UCSD-AML1 (cell line): Measurements from ENCODE around the gene TSC22D4.

ENCODE experiments used
- DNase-seq: peaks from one replicate; lab custom pipeline; 2025; ENCODE audit not compliant: unreplicated experiment; lab: John Stamatoyannopoulos, UW

TSC22D4 gene

GRCh38 chr7:100493476-100494264, 14.7 kb upstream of the TSC22D4 start:
- DNase-seq, result peak; percentile 37

GRCh38 chr7:100492738-100493475, 13.9 kb upstream of the TSC22D4 start:
- DNase-seq, result no peak

DNA sequence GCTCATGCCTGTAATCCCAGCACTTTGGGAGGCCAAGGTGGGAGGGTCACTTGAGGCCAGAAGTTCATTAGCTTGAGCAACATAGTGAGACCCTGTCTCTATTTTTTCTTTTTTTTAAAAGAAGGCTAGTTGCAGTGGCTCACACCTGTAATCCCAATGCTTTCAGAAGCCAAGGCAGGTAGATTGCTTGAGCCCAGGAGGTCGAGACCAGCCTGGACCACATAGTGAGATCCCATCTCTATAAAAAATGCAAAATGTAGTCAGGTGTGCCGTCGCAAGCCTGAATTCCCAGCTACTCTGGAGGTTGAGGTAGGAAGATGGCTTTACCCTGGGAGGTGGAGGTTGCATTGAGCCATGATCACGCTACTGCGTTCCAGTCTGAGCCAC, 12.2 kb upstream of the TSC22D4 start:
- no peak for DNase-seq

DNA sequence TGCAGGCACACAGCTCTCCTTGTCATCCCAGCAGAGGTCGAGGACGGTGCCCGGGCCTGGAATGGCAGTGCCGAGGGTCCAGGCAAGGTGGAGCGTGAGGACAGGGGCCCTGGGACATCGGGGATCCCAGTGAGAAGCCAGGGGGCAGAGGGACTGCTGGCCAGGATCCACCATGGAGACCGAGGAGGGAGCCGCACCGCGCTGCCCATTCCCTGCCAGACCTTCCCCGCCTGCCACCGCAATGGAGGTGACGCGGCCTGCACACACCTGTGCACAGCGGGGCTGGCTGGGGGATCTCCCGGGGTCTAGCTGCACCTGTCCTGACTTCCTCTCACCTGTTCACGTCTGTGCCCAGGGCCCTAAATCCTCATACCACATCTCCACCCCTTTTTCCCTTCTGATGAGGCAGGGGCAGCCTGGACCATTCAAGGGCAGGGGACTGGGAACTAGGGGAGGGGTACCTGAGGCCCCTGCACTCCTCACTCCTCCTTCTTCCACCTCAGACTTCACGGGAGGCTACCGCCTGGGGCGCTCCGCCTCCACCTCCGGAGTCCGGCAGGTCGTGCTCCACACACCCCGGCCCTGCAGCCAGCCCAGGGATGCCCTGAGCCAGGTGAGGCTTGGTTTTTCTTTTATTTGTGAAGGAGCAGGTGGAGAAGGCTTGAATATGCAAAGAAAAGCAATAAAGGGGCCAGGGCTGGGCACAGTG, 11.6 kb upstream of the TSC22D4 start:
- no peak for DNase-seq

DNA sequence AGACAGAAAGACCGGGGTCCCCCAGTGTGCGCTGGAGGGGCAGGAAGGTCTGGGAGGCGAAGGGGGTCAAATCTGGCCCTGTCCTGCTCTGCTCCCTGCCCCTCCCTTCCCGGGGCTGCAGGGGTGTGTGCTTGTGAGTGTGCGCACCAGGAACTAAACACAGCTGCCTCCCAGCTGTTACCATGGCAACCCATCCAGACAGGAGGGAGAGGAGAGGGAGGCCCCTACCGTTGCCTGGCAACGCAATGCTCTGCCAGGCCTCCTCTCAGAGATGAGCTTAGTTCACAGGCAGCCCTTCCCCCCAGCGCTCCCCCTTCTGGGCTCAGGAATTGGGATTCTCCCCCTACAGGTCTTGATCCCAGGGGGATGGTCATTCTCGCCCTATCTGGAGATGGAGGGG, 10.8 kb upstream of the TSC22D4 start:
- peak; percentile 9 for DNase-seq

GRCh38 chr7:100489121-100489520, 10.1 kb upstream of the TSC22D4 start:
- DNase-seq, result no peak

DNA sequence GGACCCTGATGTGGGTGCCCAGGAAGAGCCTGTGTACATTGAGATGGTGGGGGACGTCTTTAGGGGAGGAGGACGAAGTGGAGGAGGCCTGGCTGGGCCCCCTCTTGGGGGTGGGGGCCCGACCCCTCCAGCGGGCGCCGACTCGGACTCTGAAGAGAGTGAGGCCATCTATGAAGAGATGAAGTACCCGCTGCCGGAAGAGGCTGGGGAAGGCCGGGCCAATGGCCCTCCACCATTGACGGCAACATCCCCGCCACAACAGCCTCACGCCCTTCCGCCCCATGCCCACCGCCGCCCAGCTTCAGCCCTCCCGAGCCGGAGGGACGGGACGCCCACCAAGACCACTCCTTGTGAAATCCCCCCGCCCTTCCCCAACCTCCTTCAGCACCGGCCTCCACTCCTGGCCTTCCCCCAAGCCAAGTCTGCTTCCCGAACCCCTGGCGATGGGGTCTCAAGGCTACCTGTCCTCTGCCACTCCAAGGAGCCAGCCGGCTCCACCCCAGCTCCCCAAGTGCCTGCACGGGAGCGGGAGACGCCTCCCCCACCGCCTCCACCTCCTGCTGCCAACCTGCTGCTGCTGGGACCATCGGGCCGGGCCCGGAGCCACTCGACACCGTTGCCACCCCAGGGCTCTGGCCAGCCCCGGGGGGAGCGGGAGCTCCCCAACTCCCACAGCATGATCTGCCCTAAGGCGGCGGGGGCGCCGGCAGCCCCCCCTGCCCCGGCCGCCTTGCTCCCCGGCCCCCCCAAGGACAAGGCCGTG, 9.5 kb upstream of the TSC22D4 start:
- no peak for DNase-seq

DNA sequence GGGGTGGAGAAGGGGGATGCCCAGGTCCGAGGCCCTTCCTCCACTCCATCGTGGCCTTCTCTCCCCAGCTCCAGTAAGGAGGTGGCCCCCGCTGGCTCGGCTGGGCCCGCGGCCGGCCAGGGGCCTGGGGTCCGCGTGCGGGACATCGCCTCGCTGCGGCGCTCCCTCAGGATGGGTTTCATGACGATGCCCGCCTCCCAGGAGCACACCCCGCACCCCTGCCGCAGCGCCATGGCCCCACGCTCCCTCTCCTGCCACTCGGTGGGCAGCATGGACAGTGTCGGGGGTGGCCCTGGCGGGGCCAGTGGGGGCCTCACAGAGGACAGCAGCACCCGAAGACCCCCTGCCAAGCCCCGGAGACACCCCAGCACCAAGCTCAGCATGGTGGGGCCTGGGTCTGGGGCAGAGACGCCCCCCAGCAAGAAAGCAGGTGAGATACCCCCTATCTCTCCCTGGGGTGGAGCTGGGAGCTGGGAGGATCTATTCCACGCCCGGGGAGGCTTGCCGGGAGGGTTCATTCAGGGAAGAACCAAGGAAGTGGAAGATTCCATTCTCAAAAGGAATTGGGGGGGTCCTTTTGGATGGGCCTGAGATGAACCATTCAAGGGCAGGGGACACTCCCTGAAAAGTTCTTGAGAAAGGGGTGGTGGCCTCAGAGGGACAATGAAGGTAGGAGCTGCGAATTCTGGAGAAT, 7.9 kb upstream of the TSC22D4 start:
- DNase-seq, result no peak

DNA sequence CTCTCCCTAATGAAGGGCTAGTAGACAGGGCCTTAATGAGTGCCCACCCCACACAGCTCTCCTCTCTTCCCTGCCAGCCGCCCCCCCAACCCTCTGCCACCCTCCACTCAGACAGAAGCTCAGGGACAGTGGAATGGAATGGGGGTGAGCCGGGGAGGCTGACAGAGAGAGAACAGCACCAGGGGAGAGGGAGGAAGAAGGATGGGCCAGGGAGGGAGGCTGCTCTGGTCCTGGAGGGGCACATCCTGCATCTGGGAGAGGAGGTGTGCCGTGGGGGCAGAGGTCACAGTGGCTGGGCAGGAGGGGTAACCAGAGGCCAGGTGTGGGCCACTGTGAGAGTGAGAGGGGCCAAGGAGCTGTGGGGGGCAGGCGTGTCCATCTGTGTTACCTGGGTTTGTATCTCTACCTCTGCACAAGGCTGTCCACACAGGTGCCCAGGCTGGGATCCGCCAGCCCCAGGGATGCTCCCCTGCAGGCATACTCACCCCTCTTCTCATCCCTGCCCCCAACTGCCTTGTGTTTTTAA, 7.2 kb upstream of the TSC22D4 start:
- no peak for DNase-seq

DNA sequence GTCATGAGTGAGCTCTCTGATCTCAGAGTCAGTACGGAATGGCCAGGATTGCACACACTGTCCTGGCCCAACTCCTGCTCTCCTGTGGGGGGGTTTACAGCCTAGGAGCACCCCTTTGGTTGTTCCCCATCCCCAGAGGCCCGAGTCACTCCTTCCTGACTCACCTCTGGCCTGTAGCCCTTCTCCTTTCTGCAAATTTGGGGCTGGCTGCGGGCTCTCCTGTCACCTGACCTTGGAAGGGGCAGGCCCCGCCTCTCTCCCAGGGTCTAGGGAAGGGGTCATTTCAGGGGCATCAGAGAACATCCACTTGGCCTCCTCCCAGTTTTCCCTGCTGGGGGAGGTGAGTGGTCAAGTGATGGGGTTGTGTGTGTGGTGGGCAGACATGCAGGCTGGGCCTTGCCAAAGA, 6.5 kb upstream of the TSC22D4 start:
- no peak for DNase-seq

GRCh38 chr7:100484673-100485045, 5.6 kb upstream of the TSC22D4 start:
- DNase-seq, result no peak

GRCh38 chr7:100483722-100484672, 5.0 kb upstream of the TSC22D4 start, which contains the start of gene NYAP1:
Gene NYAP1 (plus strand): TSS chr7:100483927. CDS start chr7:100485312, 1,385 bp downstream.
- DNase-seq, result peak; percentile 52

- peak; percentile 74 for DNase-seq
These were observed 4.2 kb upstream of the TSC22D4 start for GRCh38 chr7:100483090-100483721.

DNA sequence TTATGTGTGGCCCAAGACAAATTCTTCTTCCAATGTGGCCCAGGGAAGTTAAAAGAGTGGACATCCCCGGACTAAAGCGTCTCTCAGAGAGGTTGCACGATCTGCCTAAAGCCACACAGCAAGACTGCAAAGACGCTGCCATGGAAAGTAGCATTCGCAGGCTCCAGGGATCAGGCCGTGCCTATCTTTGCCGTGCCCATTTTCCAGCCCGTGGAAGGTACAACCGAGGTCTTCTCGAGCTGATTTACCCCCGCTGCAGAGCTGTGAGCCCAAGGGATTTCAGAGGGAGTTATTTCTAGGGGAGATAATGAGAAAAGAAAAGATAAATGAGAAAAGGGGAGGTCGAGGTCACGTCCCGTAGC, 3.7 kb upstream of the TSC22D4 start:
- no peak for DNase-seq

- DNase-seq, result no peak
These were observed 2.5 kb upstream of the TSC22D4 start for GRCh38 chr7:100481466-100481865.

GRCh38 chr7:100477871-100478267, 1.1 kb downstream of the TSC22D4 start:
- DNase-seq, result no peak

DNA sequence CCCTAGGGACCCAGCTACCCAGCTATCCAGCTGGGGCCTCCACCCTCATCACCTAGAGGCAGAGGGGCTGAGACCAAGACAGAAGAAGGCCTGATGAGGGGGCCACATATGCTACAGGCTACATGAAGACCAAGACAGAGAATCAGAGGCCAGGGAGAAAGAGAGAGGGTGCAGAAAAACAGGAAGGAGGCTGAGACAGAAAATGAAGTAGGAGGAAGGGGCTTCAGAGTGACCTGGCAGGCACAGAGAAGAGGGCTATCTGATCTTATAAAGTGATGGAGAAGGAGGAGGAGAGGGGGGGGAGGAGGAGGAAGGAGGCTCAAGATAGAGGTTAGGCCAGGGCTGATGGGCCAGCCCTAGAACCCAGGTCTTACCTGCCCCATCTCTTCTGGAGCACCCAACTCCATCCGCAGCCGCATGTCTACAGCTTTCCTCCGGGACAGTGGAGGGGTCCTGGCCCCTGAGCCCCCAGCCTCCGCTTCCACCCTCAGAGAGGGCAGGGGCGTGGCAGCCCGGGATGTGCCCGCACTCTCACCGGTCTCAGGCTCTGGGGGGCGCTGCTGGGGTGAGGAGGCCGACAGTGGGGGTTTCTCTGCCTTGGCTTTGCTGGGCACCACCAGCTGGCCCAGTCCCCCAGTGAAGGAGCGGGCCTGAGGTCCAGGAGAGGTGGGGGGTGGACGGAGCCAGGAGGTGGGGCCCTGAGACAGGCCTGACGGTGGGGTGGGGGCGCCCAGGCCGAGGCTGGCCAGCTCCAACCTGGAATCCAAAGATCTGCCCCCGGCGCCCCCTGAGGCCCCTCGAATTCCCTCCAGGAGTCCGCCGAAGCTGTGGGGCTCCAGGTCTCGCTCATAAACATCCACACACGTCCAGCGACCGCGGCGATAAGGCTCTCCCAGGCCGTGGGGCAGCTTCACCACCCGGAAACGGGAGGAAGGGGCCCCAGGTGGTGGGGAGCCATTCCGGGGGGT, 1.8 kb downstream of the TSC22D4 start:
- DNase-seq, result peak; percentile 24
